A549 (cell line): ENCODE results near the gene NPTXR.

Experiments used
- BCL3 ChIP-seq: fragments of >200 bp; sonication (Bioruptor Twin); formaldehyde crosslinking; IDR thresholded peaks from 3 replicates; pipeline ENCODE4 v1.6.1; 2016
- CTCF ChIP-seq: fragments of >200 bp; sonication (Bioruptor Twin); formaldehyde crosslinking; IDR thresholded peaks from 3 replicates; pipeline ENCODE4 v1.5.1; 2016
- POLR2A ChIP-seq: IDR thresholded peaks from 2 replicates; pipeline ENCODE4 v1.6.1; 2012; ENCODE audit warnings: mild to moderate bottlenecking, low read length
- RAD21 ChIP-seq, 2 experiments: fragments of >200 bp in 1 of 2; sonication (Bioruptor Twin) in 1 of 2; formaldehyde crosslinking in 1 of 2; IDR thresholded peaks in 1 of 2; conservative IDR thresholded peaks in 1 of 2; 2 replicates in 1 of 2; 3 replicates in 1 of 2; pipeline ENCODE4 v1.6.1; 2012 to 2018; ENCODE audit warnings: inconsistent platforms in 1 of 2
- REST ChIP-seq: fragments of 200-600 bp; sonication (generic); IDR thresholded peaks from 2 replicates; pipeline ENCODE4 v1.6.1; 2016; ENCODE audit warnings: antibody characterized with exemption, mild to moderate bottlenecking, moderate library complexity
- RFX5 ChIP-seq: fragments of 450-650 bp; IDR thresholded peaks from 2 replicates; pipeline ENCODE4 v1.7.1; 2014; ENCODE audit warnings: antibody characterized with exemption, mild to moderate bottlenecking, moderate library complexity
- TFCP2L1 ChIP-seq: fragments of 250-450 bp; sonication (Bioruptor Pico); IDR thresholded peaks from 2 replicates; pipeline ENCODE4 v1.5.0; 2021; ENCODE audit warnings: mild to moderate bottlenecking
- ZFP36 ChIP-seq: fragments of 450-650 bp; IDR thresholded peaks from 2 replicates; pipeline ENCODE4 v1.6.1; 2014; ENCODE audit warnings: borderline replicate concordance; ENCODE audit not compliant: partially characterized antibody

GRCh38 chr22:38828616-38829205, 15.1 kb downstream of the NPTXR start:
- TF ChIP-seq CTCF (no peak), ZFP36 (no peak), REST (no peak), POLR2A (no peak), RAD21 (conservative IDR thresholded peaks at IDR 0.05 in 1 of 2, IDR thresholded peaks at IDR 0.05 in 1 of 2) (no peak), RFX5 (no peak), TFCP2L1 (CRISPR knock-in tag) (no peak), BCL3 (no peak)
